Esophagus muscularis mucosa (tissue), 4 donors: ENCODE measurements around the gene RLN2. TPM values are rescaled to one million over a fixed set of nuclear protein-coding genes. Genes with fewer than 3 reads are reported as not detected.
A peak's percentile ranks its signal among the peaks of the same experiment; 100 is the strongest.

ENCODE experiments used
- DNase-seq: peaks from one replicate; pipeline ENCODE4 v3.0.0-alpha.2; 2017; ENCODE audit errors: extremely low spot score
- H3K27ac ChIP-seq, 4 donors: fragments of 200-600 bp; sonication (generic); replicated peaks in 1 of 4; 1 replicate in 3 of 4; 2 replicates in 1 of 4; pipeline ENCODE4 v1.5.1; 2016 to 2019; ENCODE audit warnings: mild to moderate bottlenecking in 1 of 4
- H3K27me3 ChIP-seq, 4 donors: fragments of 200-600 bp; sonication (generic); one replicate each; pipeline versions ENCODE4 v1.5.1 to v1.6.0; 2016 to 2019
- H3K36me3 ChIP-seq, 4 donors: fragments of 200-600 bp; sonication (generic); one replicate each; pipeline ENCODE4 v1.5.1; 2016 to 2019
- H3K4me1 ChIP-seq, 4 donors: fragments of 200-600 bp; sonication (generic); one replicate each; pipeline ENCODE4 v1.5.1; 2016 to 2019
- H3K4me3 ChIP-seq, 4 donors: fragments of 200-600 bp; sonication (generic); 1 replicate in 2 of 4; 2 replicates in 2 of 4; pipeline ENCODE4 v1.5.1; 2016 to 2019; ENCODE audit warnings: mild to moderate bottlenecking in 4 of 4, moderate library complexity in 1 of 4
- H3K9me3 ChIP-seq, 4 donors: fragments of 200-600 bp; sonication (generic); 1 replicate in 3 of 4; 2 replicates in 1 of 4; pipeline ENCODE4 v1.5.1; 2016 to 2019
- CTCF ChIP-seq, 3 experiments: fragments of 200-600 bp in 2 of 3; fragments of 450-650 bp in 1 of 3; sonication (generic) in 2 of 3; IDR thresholded peaks; one replicate each; pipeline ENCODE4 v1.5.1; 2017 to 2019; ENCODE audit warnings: antibody characterized with exemption in 3 of 3, mild to moderate bottlenecking in 2 of 3, moderate library complexity in 1 of 3
- EP300 ChIP-seq: sonication (generic); formaldehyde crosslinking; IDR thresholded peaks from one replicate; pipeline ENCODE4 v1.6.1; 2017; ENCODE audit warnings: antibody characterized with exemption
- POLR2A ChIP-seq: fragments of 450-650 bp; IDR thresholded peaks from one replicate; pipeline ENCODE4 v1.6.1; 2017; ENCODE audit warnings: antibody characterized with exemption, moderate library complexity, mild to moderate bottlenecking, low read depth
- POLR2AphosphoS5 ChIP-seq, 2 donors: sonication (generic); formaldehyde crosslinking; IDR thresholded peaks; one replicate each; pipeline ENCODE4 v1.6.1; 2017; ENCODE audit warnings: antibody characterized with exemption in 2 of 2
- WGBS: methylation state at CpG from one replicate; pipeline ENCODE4 v1.1.5; 2018; 5-methylcytosine and 5-hydroxymethylcytosine counted together
- intact Hi-C: fragments of 100-400 bp; cut with DNase I; formaldehyde crosslinking; loops from one replicate; pipeline ENCODE4 v1.15.1; 2023
- small RNA-seq, 3 donors: library from RNA; depleted of rRNA; stranded (forward); fragments of <200 nt; gene quantifications; one replicate each; pipeline ENCODE3, GENCODE V24; 2016
- total RNA-seq, 4 donors: library from RNA; depleted of rRNA; stranded (reverse); fragments of >200 nt; gene quantifications; one replicate each; pipeline versions ENCODE4 v1.1.0 to v1.2.1, GENCODE V29; 2016

Gene RLN2
- total RNA-seq, 4 donors from 2014 or later = not detected

GRCh38 chr9:5265939-5266338 is 38.6 kb downstream of the RLN2 start:
- H3K27me3 ChIP-seq = no peaks in the 10 kb centered on the region
- H3K4me3 ChIP-seq = no peak overlapping the region
- intact Hi-C loops = no loop called here
- TF ChIP-seq POLR2A (no peak), EP300 (no peak), CTCF (IDR thresholded peaks at IDR 0.05) (no peak), POLR2AphosphoS5 (IDR thresholded peaks at IDR 0.05) (no peak)
- no peaks in the 10 kb centered on the region for H3K36me3 ChIP-seq
- H3K9me3 ChIP-seq = no peaks in the 10 kb centered on the region
- WGBS = no CpG with 5 or more reads among the region's 1 CpG
- H3K27ac ChIP-seq = no peak overlapping the region
- no peak for DNase-seq
- H3K4me1 ChIP-seq = no peaks in the 10 kb centered on the region

GRCh38 chr9:5264219-5264595 is 40.3 kb downstream of the RLN2 start:
- Histone ChIP-seq H3K9me3 (no peaks in the 10 kb centered on the region), H3K27me3 (no peaks in the 10 kb centered on the region), H3K27ac (no peak overlapping the region), H3K4me1 (no peaks in the 10 kb centered on the region), H3K4me3 (no peak overlapping the region), H3K36me3 (no peaks in the 10 kb centered on the region)
- TF ChIP-seq CTCF (IDR thresholded peaks at IDR 0.05) (no peak), EP300 (no peak), POLR2AphosphoS5 (IDR thresholded peaks at IDR 0.05) (no peak), POLR2A (no peak)
- intact Hi-C loops = no loop called here
- no peak for DNase-seq

GRCh38 chr9:5263351-5264218 is 40.9 kb downstream of the RLN2 start:
- intact Hi-C loops = no loop called here
- DNase-seq = no peak
- Histone ChIP-seq H3K9me3 (no peaks in the 10 kb centered on the region), H3K4me3 (no peak overlapping the region), H3K27me3 (no peaks in the 10 kb centered on the region), H3K27ac (no peak overlapping the region), H3K4me1 (no peaks in the 10 kb centered on the region), H3K36me3 (no peaks in the 10 kb centered on the region)
- 45% methylated on average over 5 of the region's 5 CpGs for WGBS
- TF ChIP-seq CTCF (IDR thresholded peaks at IDR 0.05) = peak in 1 of 3 experiments; percentile 9
- no peak for TF ChIP-seq POLR2AphosphoS5 (IDR thresholded peaks at IDR 0.05)

Small RNA genes within 50 kb of the gene (small RNA-seq; reads per million reads assigned to genes)
- 0 reads per million in 3 donors for gene HMGN2P31

Other genes with a start within 250 kb of the RLN2 start
- gene INSL6, start 119.1 kb downstream of the RLN2 start, total RNA-seq = not detected
- gene INSL4, start 73.3 kb downstream of the RLN2 start, total RNA-seq = not detected
- not detected for gene RLN1, start 35.2 kb upstream of the RLN2 start, total RNA-seq
- gene PLGRKT, start 133.2 kb upstream of the RLN2 start, total RNA-seq = 10 to 100 TPM; 11.1 to 18.3 (median 11.7) TPM
- 1 to 10 TPM in 3 of 4 donors, under 1 TPM in 1; 0.65 to 4.5 (median 2.6) TPM for gene CD274, start 145.8 kb upstream of the RLN2 start, total RNA-seq
- 1 to 10 TPM; 2.5 to 4.2 (median 2.9) TPM for gene PDCD1LG2, start 205.8 kb upstream of the RLN2 start, total RNA-seq